ENCODE results near the gene GABRA5. TPM values are rescaled to one million over a fixed set of nuclear protein-coding genes. Genes with fewer than 3 reads are reported as not detected.
"Not testable (repeated sequence)": the region's sequence is repeated elsewhere in the genome, so short reads cannot be mapped to it uniquely, and the experiment has no call there.

The GABRA5 gene
- total RNA-seq (not detected), polyA plus RNA-seq (ENCODE audit: insufficient read length in 6 of 6) (under 1 TPM in 3 of 6 donors, not detected in 3; 0.06 to 0.15 (median 0.09) TPM)
- long read RNA-seq, donor 1 = 0 reads
- long read RNA-seq, donor 2 = 0 reads
- long read RNA-seq, donor 3 = 0 reads
- long read RNA-seq, donor 4 = 0 reads
- long read RNA-seq, donor 5 = 0 reads
- long read RNA-seq, donor 6 = 0 reads
- long read RNA-seq, donor 7 = 0 reads
- long read RNA-seq, donor 8 = 0 reads
- long read RNA-seq, donor 9 = 0 reads
- long read RNA-seq, donor 10 = 0 reads
- long read RNA-seq, donor 11 = 0 reads
- long read RNA-seq, donor 12 = 0 reads

DNA sequence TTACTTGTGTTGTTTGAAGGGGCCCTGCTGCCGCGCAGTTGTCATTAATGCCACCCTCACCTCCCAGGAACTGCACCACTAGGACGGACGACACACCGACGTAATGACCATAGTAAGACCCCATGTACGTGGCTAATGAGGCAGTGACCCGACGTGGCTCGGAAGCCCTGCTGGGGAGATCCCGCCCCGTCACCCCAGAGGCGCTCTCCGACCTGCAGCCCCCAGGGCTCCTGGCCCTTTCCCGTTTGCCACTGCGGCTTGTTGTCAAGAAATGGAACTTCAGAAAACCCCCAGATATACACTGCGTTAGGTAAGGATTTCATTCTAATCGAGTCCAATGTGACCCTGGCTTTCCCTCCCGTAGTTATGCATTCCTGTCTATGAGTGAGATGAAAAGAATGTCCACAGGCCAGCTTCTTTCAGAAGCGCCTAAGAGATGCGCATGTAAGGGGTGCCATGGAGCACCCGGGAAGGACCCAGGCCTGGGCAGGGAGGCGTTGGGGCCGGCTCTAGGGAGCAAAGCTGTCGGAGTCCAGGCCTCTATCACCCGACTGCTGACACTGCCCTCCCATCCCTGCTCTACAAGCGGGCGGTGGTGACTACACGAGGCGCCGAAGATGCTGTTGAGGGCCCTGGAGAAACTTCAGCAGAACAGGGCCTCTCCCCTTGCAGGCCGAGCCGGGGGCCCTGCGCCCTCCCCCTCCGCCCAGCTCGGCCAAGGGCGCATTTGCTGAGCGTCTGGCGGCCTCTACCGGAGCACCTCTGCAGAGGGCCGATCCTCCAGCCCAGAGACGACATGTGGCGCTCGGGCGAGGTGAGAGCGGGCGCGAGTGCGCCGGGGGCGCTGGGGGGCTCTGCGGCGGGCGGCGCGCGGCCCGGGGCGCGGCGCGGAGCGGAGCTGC is at the start of gene GABRA5:
Gene GABRA5, plus strand, starts transcription at position 765 of the 902 bp plus-strand sequence. CDS start 2,187 bp downstream, outside the sequence.
- DNase-seq = no peak
- Histone ChIP-seq H3K4me1 (no peaks in the 10 kb centered on the region), H3K4me3 (no peak within 1 kb of the TSS), H3K27me3 (peaks cover 41 to 70% of the 10 kb centered on the region in 2 donors), H3K9me3 (no peaks in the 10 kb centered on the region), H3K36me3 (no peaks in the 10 kb centered on the region), H3K27ac (no peak within 1 kb of the TSS)
- intact Hi-C loops (cut with DNase I) = no loop called here
- peak; percentile 44 for ATAC-seq
- TF ChIP-seq, protein P1, sequence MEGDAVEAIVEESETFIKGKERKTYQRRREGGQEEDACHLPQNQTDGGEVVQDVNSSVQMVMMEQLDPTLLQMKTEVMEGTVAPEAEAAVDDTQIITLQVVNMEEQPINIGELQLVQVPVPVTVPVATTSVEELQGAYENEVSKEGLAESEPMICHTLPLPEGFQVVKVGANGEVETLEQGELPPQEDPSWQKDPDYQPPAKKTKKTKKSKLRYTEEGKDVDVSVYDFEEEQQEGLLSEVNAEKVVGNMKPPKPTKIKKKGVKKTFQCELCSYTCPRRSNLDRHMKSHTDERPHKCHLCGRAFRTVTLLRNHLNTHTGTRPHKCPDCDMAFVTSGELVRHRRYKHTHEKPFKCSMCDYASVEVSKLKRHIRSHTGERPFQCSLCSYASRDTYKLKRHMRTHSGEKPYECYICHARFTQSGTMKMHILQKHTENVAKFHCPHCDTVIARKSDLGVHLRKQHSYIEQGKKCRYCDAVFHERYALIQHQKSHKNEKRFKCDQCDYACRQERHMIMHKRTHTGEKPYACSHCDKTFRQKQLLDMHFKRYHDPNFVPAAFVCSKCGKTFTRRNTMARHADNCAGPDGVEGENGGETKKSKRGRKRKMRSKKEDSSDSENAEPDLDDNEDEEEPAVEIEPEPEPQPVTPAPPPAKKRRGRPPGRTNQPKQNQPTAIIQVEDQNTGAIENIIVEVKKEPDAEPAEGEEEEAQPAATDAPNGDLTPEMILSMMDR (IDR thresholded peaks at IDR 0.05) = no peak

DNA sequence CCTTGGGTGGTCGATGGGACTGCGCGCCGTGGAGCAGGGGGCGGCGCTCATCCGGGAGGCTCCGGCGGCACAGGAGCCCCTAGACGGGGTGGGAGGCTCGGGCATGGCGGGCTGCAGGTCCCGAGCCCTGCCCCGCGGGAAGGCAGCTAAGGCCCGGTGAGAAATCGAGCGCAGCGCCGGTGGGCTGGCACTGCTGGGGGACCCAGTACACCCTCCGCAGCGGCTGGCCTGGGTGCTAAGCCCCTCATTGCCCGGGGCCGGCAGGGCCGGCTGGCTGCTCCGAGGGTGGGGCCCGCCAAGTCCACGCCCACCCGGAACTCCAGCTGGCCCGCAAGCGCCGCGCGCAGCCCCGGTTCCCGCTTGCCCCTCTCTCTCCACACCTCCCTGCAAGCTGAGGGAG is 35.7 kb upstream of the GABRA5 start:
- peak in 1 of 4 donors; percentile 61 for DNase-seq
- H3K4me1 ChIP-seq; H3K36me3 ChIP-seq; ATAC-seq; H3K27me3 ChIP-seq; H3K4me3 ChIP-seq; H3K27ac ChIP-seq; intact Hi-C loops (cut with DNase I): not testable (repeated sequence)
- peaks cover 0 to 11% of the 10 kb centered on the region in 2 donors for H3K9me3 ChIP-seq

DNA sequence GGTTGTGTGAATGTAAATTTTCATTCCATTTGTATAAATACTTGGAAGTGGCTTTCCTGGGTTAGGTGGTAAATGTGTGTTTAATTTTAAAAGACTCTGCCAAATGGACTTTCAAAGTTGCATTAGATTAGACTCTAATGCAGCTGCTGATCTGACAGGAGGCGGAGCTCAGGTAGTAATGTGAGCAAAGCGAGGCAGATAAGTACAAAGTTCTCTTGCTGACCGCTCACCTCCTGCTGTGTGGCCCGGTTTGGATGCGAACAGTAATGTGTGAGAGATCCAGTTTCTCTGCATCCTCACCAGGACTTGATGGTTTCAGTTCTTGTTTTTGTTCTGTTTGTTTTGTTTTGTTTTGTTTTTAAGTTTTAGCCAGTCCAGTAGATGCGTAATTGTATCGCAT is 34.9 kb upstream of the GABRA5 start:
- H3K27me3 ChIP-seq = no peaks in the 10 kb centered on the region
- DNase-seq (no peak), ATAC-seq (no peak)
- H3K4me1 ChIP-seq = no peaks in the 10 kb centered on the region
- H3K36me3 ChIP-seq = no peaks in the 10 kb centered on the region
- H3K27ac ChIP-seq = no peak overlapping the region
- TF ChIP-seq, protein P1 (IDR thresholded peaks at IDR 0.05) = no peak
- no peak overlapping the region for H3K4me3 ChIP-seq
- intact Hi-C loops (cut with DNase I) = no loop called here
- peaks cover 0 to 17% of the 10 kb centered on the region in 2 donors for H3K9me3 ChIP-seq

DNA sequence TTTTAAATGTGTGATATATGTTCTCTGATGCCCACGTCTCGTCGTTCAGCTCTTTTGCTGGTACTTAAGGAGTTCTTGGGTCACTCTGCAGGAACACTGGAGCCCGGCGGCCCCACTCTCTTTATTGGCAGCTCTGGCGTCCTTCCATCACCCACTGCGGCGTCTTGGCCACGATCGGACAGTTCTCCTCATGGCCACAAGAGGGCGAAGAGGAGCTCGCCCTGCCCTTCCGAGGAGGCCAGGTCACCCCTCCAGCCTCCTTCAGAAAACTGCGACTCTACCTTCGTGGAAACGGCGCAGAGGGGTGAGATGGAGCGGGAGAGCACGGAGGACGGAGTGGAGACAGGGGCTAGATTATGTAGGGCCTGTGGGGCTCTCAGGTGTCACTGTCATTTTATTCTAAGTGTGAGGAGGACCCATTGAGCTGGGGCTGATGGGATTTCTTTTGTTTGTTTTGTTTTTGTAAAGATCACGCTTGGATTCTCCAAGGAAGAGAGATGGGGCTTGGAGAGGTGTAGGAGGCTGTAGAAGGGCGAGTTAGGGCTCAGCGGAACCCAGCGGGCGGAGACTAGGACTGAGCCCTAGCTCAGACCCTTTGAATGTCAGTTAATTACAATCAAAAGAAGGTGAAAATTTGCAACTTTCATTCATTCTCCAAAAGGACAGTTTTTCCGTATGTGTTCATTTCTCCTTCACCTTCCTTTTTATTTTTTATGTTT is 28.0 kb upstream of the GABRA5 start:
- ATAC-seq (no peak), DNase-seq (peak in 1 of 4 donors; percentile 32)
- Histone ChIP-seq H3K36me3 (no peaks in the 10 kb centered on the region), H3K9me3 (peaks cover 0 to 21% of the 10 kb centered on the region in 2 donors), H3K4me3 (no peak overlapping the region), H3K27me3 (peaks cover 0 to 39% of the 10 kb centered on the region in 2 donors), H3K4me1 (no peaks in the 10 kb centered on the region), H3K27ac (no peak overlapping the region)
- TF ChIP-seq, protein P1 (IDR thresholded peaks at IDR 0.05) = peak in 1 of 2 donors; percentile 31
- intact Hi-C loops (cut with DNase I) = no loop called here

DNA sequence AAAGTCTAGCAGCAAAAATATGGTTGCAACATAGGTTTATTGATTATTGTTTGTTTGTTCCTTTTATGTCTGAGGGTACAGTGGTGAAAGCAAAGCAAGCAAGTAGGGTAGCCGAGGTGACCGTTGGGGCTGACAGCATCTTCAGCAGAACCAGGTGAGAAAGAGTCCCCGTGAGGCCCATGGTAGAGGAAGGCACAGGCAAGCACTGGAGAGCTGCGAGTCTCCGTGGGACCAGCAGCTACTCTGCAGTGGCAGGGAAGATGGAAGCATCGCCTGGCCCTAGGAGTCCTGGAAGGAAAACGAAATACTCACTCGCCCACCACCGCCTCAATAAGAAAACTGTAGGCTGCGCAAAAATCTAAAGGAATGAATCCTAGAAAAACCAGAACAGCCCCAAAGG is 25.3 kb upstream of the GABRA5 start:
- intact Hi-C loops (cut with DNase I) = no loop called here

More for the DNA sequence above, 25.3 kb upstream of the GABRA5 start:
- TF ChIP-seq, protein P1 (IDR thresholded peaks at IDR 0.05) = no peak
- no peaks in the 10 kb centered on the region for H3K4me1 ChIP-seq
- ATAC-seq (no peak), DNase-seq (no peak)
- peaks cover 0 to 10% of the 10 kb centered on the region in 2 donors for H3K9me3 ChIP-seq
- H3K27me3 ChIP-seq = peaks cover 0 to 39% of the 10 kb centered on the region in 2 donors
- H3K4me3 ChIP-seq = no peak overlapping the region
- no peaks in the 10 kb centered on the region for H3K36me3 ChIP-seq
- H3K27ac ChIP-seq = no peak overlapping the region
